Fibroblast of the conjunctiva (primary cell): Measurements from ENCODE around the gene BEND7.
"Not testable (repeated sequence)": the region's sequence is repeated elsewhere in the genome, so short reads cannot be mapped to it uniquely, and the experiment has no call there.

Experiments
- DNase-seq: peaks from one replicate; pipeline ENCODE4 v3.0.0-alpha.2; 2010; ENCODE audit warnings: low read depth

Gene BEND7, protein sequence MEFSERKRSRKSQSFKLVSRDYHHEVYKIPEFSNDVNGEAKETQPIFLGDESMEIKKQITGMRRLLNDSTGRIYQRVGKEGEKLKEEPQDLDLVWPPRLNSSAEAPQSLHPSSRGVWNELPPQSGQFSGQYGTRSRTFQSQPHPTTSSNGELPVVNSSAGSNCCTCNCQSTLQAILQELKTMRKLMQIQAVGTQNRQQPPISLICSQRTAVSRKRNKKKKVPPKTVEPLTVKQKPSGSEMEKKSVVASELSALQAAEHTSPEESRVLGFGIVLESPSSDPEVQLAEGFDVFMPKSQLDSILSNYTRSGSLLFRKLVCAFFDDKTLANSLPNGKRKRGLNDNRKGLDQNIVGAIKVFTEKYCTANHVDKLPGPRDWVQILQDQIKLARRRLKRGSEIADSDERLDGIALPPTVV

DNA sequence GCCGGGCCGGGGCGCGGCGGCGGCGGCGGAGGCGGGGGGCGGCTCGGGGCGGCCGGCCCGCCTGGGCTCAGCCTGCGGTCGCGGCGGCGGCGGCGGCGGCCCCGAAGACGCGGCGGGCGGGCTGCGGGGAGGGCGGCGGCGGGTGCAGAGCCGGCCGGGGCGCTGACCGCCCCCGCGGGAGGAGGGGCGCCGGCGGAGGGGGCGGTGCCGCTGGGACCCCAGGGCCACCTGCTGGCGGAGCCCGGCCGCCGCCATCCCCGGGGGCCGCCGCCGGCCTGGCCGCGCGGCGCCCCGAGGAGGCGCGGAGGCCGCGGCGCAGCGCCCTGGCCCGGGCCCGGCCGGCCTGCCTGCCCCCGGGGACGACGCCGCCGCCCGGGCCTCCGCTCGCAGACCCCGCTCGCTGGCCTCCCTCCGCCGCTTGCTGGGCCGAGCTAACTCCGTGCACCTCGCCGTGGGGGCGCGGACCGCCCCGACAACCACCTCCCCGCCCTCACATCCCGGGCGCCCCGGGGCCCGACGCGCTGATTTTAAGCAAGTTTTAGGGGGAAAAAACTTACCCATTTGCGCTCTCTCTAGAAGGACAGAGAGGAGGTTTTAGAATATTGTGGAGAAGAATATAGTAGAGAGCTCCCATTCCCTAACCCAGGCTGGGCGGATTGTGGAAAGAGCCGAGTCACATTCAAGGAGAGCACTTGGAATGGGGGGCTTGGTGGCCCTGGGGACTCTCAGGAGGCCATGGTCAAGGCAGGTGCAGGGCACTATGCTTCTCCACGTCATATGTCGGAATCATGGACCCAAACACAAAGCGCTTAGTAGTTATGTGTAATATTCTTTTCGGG lies at the start of gene BEND7:
Gene BEND7 (minus strand): TSS at position 140 of the 839 bp plus-strand sequence. CDS start 481 bp downstream, outside the sequence.
- no peak for DNase-seq

DNA sequence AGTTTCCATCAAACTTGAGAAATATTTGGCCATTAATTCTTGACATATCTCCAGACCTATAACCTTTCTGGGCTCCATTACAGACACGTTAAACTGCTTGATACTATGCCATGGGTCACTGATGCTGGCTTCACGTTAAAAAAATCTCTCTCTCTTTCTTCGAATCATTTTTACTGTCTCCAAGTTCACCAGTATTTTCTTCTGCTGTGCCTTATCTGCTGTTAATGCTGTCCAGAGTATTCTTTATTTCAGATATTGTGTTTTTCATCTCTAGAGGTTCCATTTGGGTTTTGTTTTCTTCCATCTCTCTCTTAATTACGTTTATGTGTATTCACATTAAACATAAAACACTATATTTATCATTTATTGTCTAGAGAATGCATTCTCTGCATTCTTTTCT lies 45.1 kb upstream of the BEND7 start:
- DNase-seq: no peak

DNA sequence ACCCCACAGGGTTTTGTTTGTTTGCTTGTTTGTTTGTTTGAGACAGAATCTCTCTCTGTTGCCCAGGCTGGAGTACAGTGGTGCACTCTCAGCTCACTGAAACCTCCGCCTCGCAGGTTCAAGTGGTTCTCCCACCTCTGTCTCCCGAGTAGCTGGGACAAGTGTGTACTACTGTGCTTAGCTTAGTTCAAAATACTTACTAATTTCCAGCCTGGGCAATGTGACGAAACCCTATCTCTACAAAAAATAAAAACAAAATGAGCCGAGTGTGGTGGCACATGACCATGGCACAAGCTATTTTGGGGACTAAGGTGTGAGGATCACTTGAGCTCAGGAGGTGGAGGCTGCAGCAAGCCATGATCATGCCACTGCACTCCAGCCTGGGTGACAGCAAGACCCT lies 42.7 kb upstream of the BEND7 start:
- no peak for DNase-seq

DNA sequence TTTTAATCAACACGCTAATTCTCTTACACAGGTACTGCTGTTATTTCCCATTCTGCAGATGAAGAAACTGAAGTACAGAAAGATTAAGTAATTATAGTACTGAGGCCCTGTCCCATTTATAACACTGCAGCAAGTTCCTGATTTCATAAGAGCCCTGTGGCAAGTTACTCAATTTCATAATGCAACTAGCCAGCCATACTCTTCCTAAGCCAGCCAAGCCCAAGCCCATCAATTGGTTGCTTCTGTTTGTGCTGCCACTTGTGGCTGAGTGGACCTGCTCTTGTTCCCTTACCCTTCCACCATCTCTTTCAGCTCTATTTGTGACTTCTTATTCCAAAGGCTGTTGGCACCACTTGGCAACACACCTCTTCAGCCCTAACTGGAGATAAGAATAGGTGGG lies 38.2 kb upstream of the BEND7 start:
- no peak for DNase-seq

DNA sequence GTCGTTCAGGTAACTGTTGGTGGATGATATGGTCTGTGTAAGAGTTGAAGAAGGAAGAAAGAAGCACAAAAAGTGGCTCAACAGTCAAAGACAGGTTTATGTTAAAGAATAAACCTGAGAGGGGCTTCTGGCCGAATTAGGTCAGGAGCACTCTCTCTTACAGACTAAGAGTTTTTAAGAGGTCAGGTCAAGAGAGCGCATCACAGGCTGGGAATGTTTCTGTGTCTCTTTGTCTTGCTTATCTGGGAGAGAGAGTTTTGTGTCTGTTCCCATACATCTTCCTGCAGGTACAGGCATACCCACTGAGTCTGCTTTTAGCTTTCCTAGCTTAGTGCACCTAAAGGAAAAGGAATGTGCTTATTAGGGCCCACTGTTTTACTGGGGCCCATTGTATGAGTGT lies 35.8 kb upstream of the BEND7 start:
- DNase-seq: no peak

DNA sequence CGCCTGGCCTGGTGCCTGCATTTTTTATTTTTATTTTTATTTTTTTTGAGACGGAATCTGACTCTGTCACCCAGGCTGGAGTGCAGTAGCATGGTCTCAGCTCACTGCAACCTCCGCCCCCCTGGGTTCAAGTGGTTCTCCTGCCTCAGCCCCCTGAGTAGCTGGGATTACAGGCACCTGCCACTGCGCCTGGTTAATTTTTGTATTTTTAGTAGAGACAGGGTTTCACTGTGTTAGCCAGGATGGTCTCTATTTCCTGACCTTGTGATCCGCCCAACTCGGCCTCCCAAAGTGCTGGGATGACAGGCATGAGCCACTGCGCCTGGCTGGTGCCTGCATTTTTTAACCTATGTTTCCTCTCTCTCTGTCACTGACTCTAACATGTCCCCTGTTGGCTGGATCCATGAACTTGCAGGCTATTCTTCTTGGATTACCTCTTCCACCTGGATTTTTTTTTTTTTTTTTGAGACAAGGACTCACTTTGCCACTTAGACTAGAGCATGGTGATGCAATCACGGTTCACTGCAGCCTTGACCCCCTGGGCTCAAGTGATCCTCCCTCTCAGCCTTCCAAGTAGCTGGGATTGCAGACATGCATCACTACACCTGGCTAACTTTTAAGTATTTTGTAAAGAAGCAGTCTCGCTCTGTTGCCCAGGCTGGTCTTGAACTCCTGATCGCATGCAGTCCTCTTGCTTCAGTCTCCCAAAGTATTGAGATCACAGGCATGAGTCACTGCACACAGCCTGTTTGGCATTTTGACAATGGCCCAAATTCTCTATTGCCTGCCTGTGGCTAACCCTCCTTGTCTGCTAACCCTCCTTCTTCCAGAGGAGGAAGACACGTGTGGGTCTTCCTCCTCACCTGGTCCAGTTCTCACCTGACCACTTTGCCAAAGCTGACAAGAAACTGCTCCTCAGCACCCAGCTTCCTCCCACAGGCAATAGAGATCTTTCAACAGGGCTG lies 34.9 kb upstream of the BEND7 start:
- DNase-seq: no peak

DNA sequence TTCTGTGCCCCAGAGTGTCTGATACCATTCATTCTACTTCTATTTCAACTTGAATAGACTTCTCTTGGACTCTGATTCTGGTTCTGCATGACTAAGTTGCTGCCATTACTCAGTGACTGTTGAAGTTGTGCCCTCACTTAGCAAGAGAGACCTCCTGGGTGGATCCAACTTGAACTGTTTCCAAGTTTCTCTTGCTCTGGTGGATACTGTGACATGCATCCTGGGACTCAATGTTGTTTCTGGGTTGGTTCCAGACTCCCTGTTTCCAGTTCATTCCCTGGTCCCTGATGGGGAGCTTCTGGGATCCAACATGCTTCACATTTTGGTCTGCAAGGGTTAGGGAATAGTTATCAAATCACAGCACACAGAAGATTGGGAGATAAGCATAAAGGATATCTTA lies 31.8 kb upstream of the BEND7 start:
- DNase-seq: no peak

DNA sequence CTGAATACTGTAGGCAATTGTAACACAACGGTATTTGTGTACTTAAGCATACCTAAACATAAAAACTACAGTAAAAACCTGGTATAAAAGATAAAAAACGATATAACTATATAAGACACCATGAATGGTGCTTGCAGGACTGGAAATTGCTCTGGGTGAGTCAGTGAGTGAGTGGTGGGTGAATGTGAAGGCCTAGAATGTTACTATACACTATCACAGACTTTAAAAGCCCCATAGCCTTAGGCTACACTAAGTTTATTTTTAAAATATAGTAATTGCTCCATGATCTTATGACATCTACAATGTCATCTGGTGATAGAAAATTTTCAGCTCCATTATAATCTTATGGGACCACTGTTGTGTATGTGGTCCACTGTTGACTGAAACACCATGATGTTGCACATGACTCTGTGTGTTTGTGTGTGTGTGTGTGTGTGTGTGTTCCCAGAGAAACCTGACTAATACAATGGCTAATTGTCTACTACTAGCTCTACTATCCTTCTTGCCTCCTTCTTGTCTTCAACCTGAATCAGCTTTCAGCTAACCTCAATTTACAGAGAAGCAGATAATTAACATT lies 30.4 kb upstream of the BEND7 start:
- no peak for DNase-seq

DNA sequence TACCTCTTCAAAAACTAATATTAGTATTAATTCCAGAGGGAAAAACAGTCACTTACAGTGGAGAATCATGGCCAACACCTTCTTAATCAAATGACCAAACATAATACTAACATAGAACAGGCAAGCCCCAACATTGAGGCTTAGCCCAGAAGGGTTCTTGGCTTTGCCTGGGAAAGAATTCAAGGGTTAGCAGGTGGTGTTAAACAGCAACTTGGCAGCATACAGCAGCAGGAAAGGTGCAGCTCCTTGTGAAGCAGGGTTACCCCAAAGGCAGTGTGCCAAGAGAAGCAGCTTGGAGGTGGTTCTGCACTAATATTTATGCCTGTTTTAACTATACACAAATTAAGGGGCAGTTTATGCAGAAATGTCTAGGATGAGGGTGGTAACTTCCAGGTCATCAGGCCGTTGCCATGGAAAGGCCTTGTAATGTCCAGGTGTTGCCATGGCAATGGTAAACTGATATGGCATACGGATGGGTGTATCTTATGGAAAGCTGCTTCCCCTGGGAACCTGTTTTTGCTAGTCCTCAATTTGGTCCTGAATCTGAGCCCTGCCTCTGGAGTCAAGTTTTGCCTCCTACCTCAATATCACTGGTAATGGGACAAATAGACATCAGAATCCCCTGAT lies 27.2 kb upstream of the BEND7 start:
- no peak for DNase-seq

DNA sequence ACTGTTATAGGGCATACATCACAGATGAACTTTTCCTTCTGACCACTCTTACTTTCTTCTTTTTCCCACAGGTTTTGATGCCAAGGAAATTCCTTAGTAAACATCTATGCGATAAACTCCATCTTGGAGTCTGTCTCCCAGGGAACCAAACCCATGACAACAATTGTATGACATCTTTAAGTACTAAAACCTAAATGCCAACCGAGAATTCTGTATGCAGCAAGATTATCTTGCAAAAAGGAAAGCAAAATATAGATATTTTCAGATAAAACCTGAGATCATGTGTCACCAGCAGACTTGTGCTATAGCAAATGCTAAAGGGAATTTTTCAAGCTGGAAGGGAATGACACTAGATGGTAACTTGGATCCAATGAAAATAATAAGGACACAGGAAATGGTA lies 22.0 kb upstream of the BEND7 start:
- DNase-seq: no peak

DNA sequence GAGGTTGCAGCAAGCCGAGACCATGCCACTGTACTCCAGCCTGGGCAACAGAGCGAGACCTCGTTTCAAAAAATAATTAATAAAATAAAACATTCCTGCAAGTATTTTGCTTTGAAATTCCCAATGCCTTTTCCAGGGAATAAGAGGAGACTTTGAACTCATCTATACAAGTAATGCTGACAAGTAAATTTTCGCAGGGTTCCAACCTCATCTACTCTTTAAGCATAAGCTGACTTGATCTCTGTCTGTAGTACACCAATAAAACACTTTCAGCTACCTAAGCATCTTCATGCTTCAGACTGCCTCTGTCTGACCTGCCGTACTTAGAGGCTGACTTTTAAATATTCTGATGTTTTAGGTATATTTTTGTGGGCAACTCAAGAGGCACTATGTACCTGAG lies 13.7 kb upstream of the BEND7 start:
- no peak for DNase-seq

DNA sequence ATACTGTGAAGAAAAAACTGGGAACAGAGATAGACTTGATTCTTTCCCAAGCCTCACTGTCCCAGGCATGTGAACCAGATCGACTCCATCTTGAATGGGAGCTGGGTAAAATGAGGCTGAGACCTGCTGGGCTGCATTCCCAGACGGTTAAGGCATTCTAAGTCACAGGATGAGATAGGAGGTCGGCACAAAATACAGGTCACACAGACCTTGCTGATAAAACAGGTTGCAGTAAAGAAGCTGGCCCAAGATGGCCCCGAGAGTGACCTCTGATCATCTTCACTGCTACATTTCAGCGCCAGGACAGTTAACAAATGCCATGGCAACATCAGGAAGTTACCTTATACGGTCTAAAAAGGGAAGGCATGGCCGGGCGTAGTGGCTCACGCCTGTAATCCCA lies 9.2 kb upstream of the BEND7 start:
- not testable (repeated sequence) for DNase-seq

DNA sequence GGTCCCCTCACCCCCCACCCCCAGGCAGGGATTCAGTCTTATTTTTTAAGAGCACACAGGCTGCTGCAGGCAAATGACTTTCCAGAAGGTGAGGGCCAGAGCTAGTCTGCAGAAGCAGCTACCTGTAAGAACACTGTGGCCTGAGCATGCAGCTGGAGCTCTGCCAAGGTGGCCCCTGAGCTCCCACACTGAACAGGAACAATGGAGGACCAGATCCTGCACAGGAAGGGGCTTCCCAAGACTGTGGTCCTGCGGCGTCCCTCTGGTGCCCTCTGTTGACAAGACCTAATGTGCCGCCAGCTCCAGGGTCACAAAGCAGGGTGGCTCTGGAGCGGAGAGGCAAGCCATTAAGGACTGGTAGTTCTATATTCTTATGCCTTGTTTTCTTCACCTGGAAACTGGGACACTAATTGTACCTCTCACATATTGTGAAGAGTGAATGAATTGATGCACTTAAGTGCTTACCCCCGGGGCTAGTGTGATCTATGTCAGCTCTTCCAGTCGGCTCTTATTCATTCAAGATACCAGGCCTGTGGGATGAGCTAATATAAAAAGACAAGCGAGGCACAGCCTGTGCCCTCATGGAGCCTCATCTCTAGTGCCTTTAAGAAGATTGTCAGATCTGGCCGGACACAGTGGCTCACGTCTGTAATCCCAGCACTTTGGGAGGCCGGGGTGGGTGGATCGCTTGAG lies 8.0 kb upstream of the BEND7 start:
- DNase-seq: no peak

DNA sequence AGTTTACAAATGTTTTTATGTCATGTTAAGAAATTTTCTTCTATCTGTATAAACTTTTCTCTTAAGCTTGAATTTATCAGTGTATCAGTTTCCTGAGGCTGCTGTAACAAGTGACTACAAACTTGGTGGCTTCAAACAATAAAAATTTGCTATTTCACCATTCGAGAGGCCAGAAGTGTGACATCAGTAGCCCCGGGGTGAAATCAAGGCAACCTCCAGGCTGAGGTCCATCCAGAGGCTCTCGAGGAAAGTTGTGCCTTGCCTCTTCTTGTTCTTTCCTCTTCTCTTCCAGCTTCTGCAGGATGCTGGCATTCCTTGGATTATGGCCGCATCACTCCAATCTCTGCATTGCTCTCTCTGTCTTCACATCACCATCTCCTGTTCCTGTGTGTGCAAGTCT lies 6.5 kb upstream of the BEND7 start:
- DNase-seq: no peak

DNA sequence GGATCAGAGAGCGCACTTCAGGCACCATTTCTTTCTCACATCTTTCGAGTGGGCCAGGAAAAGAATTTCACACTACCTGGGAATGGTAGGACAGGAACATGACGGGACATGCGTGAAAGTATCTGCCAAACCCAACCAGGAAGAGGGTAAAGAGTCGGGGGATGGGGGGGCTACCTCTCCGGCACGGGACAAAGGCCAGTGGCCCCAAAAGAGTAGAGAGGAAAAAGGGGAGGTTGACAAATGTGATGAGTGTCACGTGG lies 830 bp upstream of the BEND7 start:
- DNase-seq: no peak

DNA sequence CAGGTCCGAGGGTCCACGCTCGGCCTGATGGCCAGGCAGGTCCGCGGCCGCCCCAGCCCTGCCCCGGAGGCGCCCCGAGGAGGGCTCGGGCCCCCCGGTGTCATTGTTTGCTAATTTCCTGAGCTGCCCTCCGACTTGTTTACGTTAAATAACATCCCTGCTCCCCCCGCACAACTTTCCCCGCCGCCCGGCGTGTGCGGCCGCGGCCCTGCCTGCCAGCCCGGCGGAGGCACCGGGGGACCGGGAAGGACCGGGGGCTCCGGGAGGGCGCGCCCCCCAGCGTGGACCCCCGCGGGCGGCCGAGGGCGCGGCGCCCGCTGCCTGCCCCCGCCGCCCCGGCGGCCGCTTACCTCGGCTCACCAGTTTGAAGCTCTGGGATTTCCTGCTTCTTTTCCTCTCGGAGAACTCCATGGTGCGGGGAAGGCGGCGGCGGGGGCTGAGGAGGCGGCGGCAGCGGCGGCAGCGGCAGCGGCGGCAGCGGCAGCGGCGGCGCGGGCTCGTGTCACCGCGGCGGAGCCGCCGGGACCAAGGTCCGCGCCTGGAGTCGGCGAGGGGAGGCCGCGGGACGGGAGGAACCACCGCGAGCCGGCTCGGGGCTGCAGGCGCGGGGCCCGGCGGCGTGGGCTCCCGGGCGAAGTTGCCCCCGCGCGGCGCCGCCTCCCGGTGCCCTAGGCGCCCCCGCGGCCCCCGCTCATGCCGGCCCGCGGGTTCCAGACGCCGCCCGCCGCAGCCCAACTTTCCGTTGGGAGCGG lies 515 bp downstream of the BEND7 start:
- no peak for DNase-seq

DNA sequence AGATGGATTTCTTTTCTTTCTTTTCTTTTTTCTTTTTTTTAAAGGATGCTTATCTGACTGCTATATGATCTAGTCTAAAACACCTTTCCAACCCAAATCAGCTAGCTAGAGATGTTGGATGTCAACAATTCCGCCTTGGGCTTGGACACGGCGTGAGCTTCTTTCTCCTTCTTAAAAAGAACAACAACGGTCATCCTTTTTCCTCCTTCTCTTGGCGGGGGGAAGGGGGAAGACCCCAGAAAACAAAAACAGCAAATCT lies 1.0 kb downstream of the BEND7 start:
- DNase-seq: no peak

DNA sequence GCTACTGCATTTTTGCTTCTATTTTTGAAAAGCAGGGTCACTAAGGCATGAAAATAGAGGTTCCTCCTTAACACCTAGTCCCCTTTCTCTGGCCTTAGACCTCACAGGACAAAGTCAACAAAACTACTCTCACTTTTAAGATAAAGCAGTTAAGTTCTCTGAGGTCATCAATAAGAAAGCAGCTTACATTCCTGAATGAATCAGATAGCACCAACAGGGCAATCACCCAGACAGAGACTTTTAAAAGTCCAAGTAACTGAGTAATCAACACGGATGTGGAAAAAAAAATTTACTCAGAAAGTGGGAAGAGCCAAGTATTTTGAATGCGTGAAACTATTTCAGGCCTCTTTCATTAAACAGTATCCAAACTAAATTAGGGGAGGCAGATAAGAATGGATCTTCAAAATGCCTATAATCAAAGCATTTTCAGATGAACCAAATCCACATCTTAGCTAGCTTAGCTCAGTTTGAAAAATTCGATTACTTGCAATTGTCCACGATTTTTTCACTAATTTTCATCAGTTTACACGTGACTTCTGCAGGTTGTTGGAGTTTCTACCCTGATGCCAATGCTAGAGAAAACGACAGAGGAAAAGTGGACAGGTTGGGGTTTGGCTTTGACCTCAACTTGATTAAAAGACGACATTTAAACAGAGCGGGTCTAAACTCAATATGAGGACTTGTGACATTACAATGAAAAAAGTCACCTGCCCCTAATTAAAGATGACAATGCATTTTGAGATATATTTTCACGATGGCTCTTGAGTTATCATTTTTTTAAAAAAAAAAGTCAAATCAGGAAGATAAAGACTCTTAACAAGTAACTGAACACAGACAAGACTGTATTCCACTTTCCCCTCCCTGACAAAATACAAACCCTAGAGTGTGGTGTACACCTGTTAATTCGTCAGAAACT lies 1.6 kb downstream of the BEND7 start:
- DNase-seq: no peak

DNA sequence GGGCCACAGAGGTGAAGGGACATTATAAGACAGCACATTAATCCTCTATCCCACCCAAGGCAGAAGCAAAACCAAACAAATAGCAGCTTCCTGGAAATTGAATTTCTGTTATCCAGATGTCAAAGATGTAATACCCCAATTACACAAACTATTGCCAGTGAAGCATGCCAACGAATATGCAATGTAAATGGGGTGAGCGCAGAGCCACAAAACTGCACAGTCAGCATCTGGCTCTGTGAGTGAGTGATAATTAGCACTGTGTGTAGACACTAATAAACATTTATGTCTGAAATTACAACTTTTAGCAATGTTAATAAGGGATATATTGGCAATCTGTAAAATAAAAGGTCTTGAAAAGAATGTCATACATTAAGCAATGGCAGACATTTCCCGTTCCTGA lies 3.2 kb downstream of the BEND7 start:
- DNase-seq: no peak

DNA sequence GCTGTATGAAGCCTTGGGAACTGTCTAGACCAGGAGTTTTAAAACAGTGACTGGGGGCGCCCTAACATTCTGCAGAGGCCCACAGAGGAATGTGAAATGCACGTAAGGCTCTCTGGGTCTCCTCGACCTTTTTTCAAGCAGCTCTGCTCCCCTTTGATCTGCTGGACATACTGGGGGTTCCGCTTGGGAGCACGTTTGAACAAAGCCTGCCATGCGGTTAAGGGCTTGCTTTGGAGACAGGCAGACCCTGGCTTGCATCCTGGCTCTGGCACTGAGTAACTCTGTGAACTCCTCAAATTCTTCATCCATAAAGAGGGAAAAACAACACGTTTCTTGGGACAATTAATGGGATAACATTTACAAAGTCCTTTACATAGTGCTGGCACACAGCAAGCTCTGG lies 7.8 kb downstream of the BEND7 start:
- no peak for DNase-seq
